H9 (cell line): Measurements from ENCODE around the gene VENTX. TPM values are rescaled to one million over a fixed set of nuclear protein-coding genes. Genes with fewer than 3 reads are reported as not detected.

Source experiments
- DNase-seq: peaks from one replicate; pipeline ENCODE4 v3.0.0-alpha.2; 2017
- H2AFZ ChIP-seq: one replicate; pipeline ENCODE4 v1.6.1; 2013; ENCODE audit warnings: mild to moderate bottlenecking, low read length, control low read depth, moderate library complexity
- H2AK5ac ChIP-seq: 2 replicates; pipeline ENCODE4 v1.6.1; 2013; ENCODE audit warnings: low read length, control low read depth, mixed read lengths; ENCODE audit not compliant: insufficient read length
- H2BK120ac ChIP-seq: one replicate; pipeline ENCODE4 v1.6.1; 2013; ENCODE audit warnings: low read depth, mild to moderate bottlenecking, low read length, control low read depth, inconsistent platforms; ENCODE audit not compliant: poor library complexity, severe bottlenecking
- H2BK12ac ChIP-seq: 2 replicates; pipeline ENCODE4 v1.6.1; 2013; ENCODE audit warnings: low read length, control low read depth, mixed read lengths, low read depth; ENCODE audit not compliant: insufficient read length
- H2BK15ac ChIP-seq: 2 replicates; pipeline ENCODE4 v1.6.1; 2013; ENCODE audit warnings: low read depth, low read length, control low read depth
- H2BK20ac ChIP-seq: one replicate; pipeline ENCODE4 v1.6.1; 2013; ENCODE audit warnings: low read depth, mild to moderate bottlenecking, low read length, control low read depth, inconsistent platforms; ENCODE audit not compliant: poor library complexity, severe bottlenecking
- H2BK5ac ChIP-seq: 2 replicates; pipeline ENCODE4 v1.6.1; 2013; ENCODE audit warnings: low read length, control low read depth, mixed read lengths; ENCODE audit not compliant: insufficient read length
- H3K14ac ChIP-seq: 2 replicates; pipeline ENCODE4 v1.6.1; 2013; ENCODE audit warnings: low read length, control low read depth; ENCODE audit not compliant: insufficient read depth
- H3K18ac ChIP-seq: 2 replicates; pipeline ENCODE4 v1.6.1; 2013; ENCODE audit warnings: low read depth, mild to moderate bottlenecking, mixed read lengths, low read length, control low read depth; ENCODE audit not compliant: insufficient read length
- H3K23ac ChIP-seq: 2 replicates; pipeline ENCODE4 v1.6.1; 2013; ENCODE audit warnings: low read length, control low read depth, mixed read lengths, low read depth; ENCODE audit not compliant: insufficient read length
- H3K23me2 ChIP-seq: 2 replicates; pipeline ENCODE4 v1.6.1; 2013; ENCODE audit warnings: low read depth, mild to moderate bottlenecking, mixed read lengths, low read length, control low read depth; ENCODE audit not compliant: insufficient read length, poor library complexity, severe bottlenecking
- H3K27ac ChIP-seq: 2 replicates; pipeline ENCODE4 v1.5.1; 2013; ENCODE audit warnings: low read length, control low read depth, mixed read lengths, low read depth; ENCODE audit not compliant: insufficient read length
- H3K27me3 ChIP-seq: 2 replicates; pipeline ENCODE4 v1.6.1; 2013; ENCODE audit warnings: low read length, control low read depth, inconsistent platforms; ENCODE audit not compliant: insufficient read depth
- H3K4ac ChIP-seq: 2 replicates; pipeline ENCODE4 v1.6.1; 2013; ENCODE audit warnings: low read depth, mild to moderate bottlenecking, control low read depth, inconsistent platforms, low read length, moderate library complexity
- H3K4me1 ChIP-seq: 2 replicates; pipeline ENCODE4 v1.6.1; 2013; ENCODE audit warnings: low read length, control low read depth, inconsistent platforms; ENCODE audit not compliant: insufficient read depth
- H3K4me2 ChIP-seq: 2 replicates; pipeline ENCODE4 v1.6.1; 2013; ENCODE audit warnings: low read length, control low read depth, mixed read lengths; ENCODE audit not compliant: insufficient read length, insufficient read depth
- H3K56ac ChIP-seq: 2 replicates; pipeline ENCODE4 v1.6.1; 2013; ENCODE audit warnings: low read depth, mild to moderate bottlenecking, mixed read lengths, low read length, control low read depth; ENCODE audit not compliant: insufficient read length
- H3K79me1 ChIP-seq: 2 replicates; pipeline ENCODE4 v1.6.1; 2013; ENCODE audit warnings: low read depth, mild to moderate bottlenecking, moderate library complexity, low read length, control low read depth, inconsistent platforms; ENCODE audit not compliant: insufficient read depth, poor library complexity, severe bottlenecking
- H3K79me2 ChIP-seq: 2 replicates; pipeline ENCODE4 v1.6.1; 2013; ENCODE audit warnings: low read length, control low read depth, inconsistent platforms; ENCODE audit not compliant: insufficient read depth
- H3K9ac ChIP-seq: 2 replicates; pipeline ENCODE4 v1.6.1; 2013; ENCODE audit warnings: low read length, control low read depth, mixed read lengths; ENCODE audit not compliant: insufficient read length; ENCODE audit errors: extremely low read depth
- H3K9me3 ChIP-seq: one replicate; pipeline ENCODE4 v1.6.1; 2013; ENCODE audit warnings: low read depth, low read length, inconsistent platforms; ENCODE audit not compliant: control insufficient read depth
- H3T11ph ChIP-seq: one replicate; pipeline ENCODE4 v1.6.1; 2013; ENCODE audit warnings: mild to moderate bottlenecking, low read length, control low read depth, inconsistent platforms
- H4K20me1 ChIP-seq: one replicate; pipeline ENCODE4 v1.6.1; 2013; ENCODE audit not compliant: control insufficient read depth, insufficient read length, insufficient read depth
- H4K5ac ChIP-seq: 2 replicates; pipeline ENCODE4 v1.6.1; 2013; ENCODE audit warnings: low read depth, mild to moderate bottlenecking, mixed read lengths, low read length, control low read depth; ENCODE audit not compliant: insufficient read length
- H4K8ac ChIP-seq: replicated peaks from 2 replicates; pipeline ENCODE4 v1.6.1; 2013; ENCODE audit warnings: low read length, control low read depth, mixed read lengths, low read depth; ENCODE audit not compliant: insufficient read length
- H4K91ac ChIP-seq: 2 replicates; pipeline ENCODE4 v1.6.1; 2013; ENCODE audit warnings: low read depth, mild to moderate bottlenecking, moderate library complexity, mixed read lengths, low read length, control low read depth; ENCODE audit not compliant: insufficient read length
- H3K27ac Mint-ChIP-seq, 3 experiments: 2 replicates in 2 of 3; 3 replicates in 1 of 3; pipeline ENCODE4 v1.8.0; 2020 to 2021; ENCODE audit warnings: mixed read lengths in 3 of 3, mild to moderate bottlenecking in 1 of 3, moderate library complexity in 1 of 3
- H3K27me3 Mint-ChIP-seq: 2 replicates; pipeline ENCODE4 v1.8.0; 2021; ENCODE audit warnings: low read depth, mild to moderate bottlenecking, moderate library complexity, mixed read lengths
- H3K36me3 Mint-ChIP-seq, 3 experiments: 2 replicates in 2 of 3; 3 replicates in 1 of 3; pipeline ENCODE4 v1.8.0; 2020 to 2021; ENCODE audit warnings: low read depth in 3 of 3, mixed read lengths in 3 of 3; ENCODE audit not compliant: insufficient read depth in 1 of 3
- H3K4me1 Mint-ChIP-seq, 2 experiments: 2 replicates each; pipeline ENCODE4 v1.8.0; 2020; ENCODE audit warnings: mixed read lengths in 2 of 2
- H3K4me3 Mint-ChIP-seq, 2 experiments: 2 replicates in 1 of 2; 3 replicates in 1 of 2; pipeline ENCODE4 v1.8.0; 2020 to 2021; ENCODE audit warnings: mild to moderate bottlenecking in 2 of 2, mixed read lengths in 2 of 2, moderate library complexity in 1 of 2
- H3K9me3 Mint-ChIP-seq, 2 experiments: 2 replicates in 1 of 2; 3 replicates in 1 of 2; pipeline ENCODE4 v1.8.0; 2020; ENCODE audit warnings: mild to moderate bottlenecking in 2 of 2, mixed read lengths in 2 of 2, moderate library complexity in 1 of 2
- WGBS: extraction: QIAGEN DNeasy Blood & Tissue Kit; methylation state at CpG from one replicate; pipeline ENCODE4 v1.1.7; 2013; ENCODE audit warnings: missing lambda C conversion rate, low lambda C conversion rate, mixed read lengths; ENCODE audit not compliant: insufficient read length; ENCODE audit errors: extremely low coverage; 5-methylcytosine and 5-hydroxymethylcytosine counted together
- total RNA-seq: library from RNA; stranded (reverse); gene quantifications from 2 replicates; pipeline ENCODE4 v1.2.1, GENCODE V29; 2021
- TF ChIP-seq, protein P1 (sequence below): fragments of 200-600 bp; sonication (generic); conservative IDR thresholded peaks from 3 replicates; pipeline ENCODE4 v1.8.0; 2021; ENCODE audit warnings: antibody characterized with exemption, mild to moderate bottlenecking

The VENTX gene
- total RNA-seq, 1 experiment from 2014 or later: 10.9 TPM

- WGBS: no CpG with 5 or more reads among the region's 36 CpGs
- no peak overlapping the region for H3K4me2 ChIP-seq
- Mint-ChIP-seq H3K4me1 (peaks cover 23 to 31% of the 10 kb centered on the region in 2 experiments), H3K27ac (no peak overlapping the region), H3K36me3 (no peaks in the 10 kb centered on the region), H3K4me3 (no peak overlapping the region), H3K9me3 (no peaks in the 10 kb centered on the region; a peak in 2 of 5 replicates), H3K27me3 (peaks cover 8% of the 10 kb centered on the region)
- no peak overlapping the region for H2BK15ac ChIP-seq
- DNase-seq: no peak
- no peak overlapping the region for H3K9ac ChIP-seq
- no peaks in the 10 kb centered on the region for H3K23me2 ChIP-seq
- H3K27me3 ChIP-seq: no peaks in the 10 kb centered on the region
- H2BK12ac ChIP-seq: no peak overlapping the region
- no peak overlapping the region for H3K23ac ChIP-seq
- H4K20me1 ChIP-seq: no peaks in the 10 kb centered on the region
- no peak overlapping the region for H2AFZ ChIP-seq
- H2BK20ac ChIP-seq: no peak overlapping the region
- no peaks in the 10 kb centered on the region for H3K79me2 ChIP-seq
- H4K91ac ChIP-seq: no peak overlapping the region
- no peak overlapping the region for H2AK5ac ChIP-seq
- no peak overlapping the region for H3K27ac ChIP-seq
- H3K18ac ChIP-seq: no peak overlapping the region
- H3K56ac ChIP-seq: no peak overlapping the region
- no peak overlapping the region for H2BK5ac ChIP-seq
- no peaks in the 10 kb centered on the region for H3K9me3 ChIP-seq
- H4K5ac ChIP-seq: no peak overlapping the region
- no peak overlapping the region for H2BK120ac ChIP-seq
- H3K14ac ChIP-seq: no peak overlapping the region; the same call in 1 of the 2 replicates
- H3K79me1 ChIP-seq: no peaks in the 10 kb centered on the region
- no peak overlapping the region for H4K8ac ChIP-seq
- TF ChIP-seq, protein P1, sequence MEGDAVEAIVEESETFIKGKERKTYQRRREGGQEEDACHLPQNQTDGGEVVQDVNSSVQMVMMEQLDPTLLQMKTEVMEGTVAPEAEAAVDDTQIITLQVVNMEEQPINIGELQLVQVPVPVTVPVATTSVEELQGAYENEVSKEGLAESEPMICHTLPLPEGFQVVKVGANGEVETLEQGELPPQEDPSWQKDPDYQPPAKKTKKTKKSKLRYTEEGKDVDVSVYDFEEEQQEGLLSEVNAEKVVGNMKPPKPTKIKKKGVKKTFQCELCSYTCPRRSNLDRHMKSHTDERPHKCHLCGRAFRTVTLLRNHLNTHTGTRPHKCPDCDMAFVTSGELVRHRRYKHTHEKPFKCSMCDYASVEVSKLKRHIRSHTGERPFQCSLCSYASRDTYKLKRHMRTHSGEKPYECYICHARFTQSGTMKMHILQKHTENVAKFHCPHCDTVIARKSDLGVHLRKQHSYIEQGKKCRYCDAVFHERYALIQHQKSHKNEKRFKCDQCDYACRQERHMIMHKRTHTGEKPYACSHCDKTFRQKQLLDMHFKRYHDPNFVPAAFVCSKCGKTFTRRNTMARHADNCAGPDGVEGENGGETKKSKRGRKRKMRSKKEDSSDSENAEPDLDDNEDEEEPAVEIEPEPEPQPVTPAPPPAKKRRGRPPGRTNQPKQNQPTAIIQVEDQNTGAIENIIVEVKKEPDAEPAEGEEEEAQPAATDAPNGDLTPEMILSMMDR: no peak
- H3K4me1 ChIP-seq: no peaks in the 10 kb centered on the region
- H3T11ph ChIP-seq: no peak overlapping the region
- H3K4ac ChIP-seq: no peak overlapping the region
Measured at GRCh38 chr10:133247681-133248333, 10.2 kb downstream of the VENTX start.
